HG02798 (cell line): ENCODE results near the gene PHF2.
A peak's percentile ranks its signal among the peaks of the same experiment; 100 is the strongest.

ENCODE experiments used
- ATAC-seq: cut with Tn5 transposase; IDR thresholded peaks from one replicate; pipeline ENCODE4 v1.9.1; 2021; ENCODE audit warnings: mild to moderate bottlenecking; ENCODE audit not compliant: unreplicated experiment, poor library complexity

The PHF2 gene

GRCh38 chr9:93567271-93567959 is 9.0 kb upstream of the PHF2 start:
- ATAC-seq, result no peak

GRCh38 chr9:93568169-93568568 is 8.2 kb upstream of the PHF2 start:
- no peak for ATAC-seq

- ATAC-seq, result no peak
Measured at GRCh38 chr9:93569621-93570174, 6.7 kb upstream of the PHF2 start.

- ATAC-seq, result no peak
Measured at GRCh38 chr9:93572221-93572620, 4.2 kb upstream of the PHF2 start.

- no peak for ATAC-seq
Measured at GRCh38 chr9:93572636-93573515, 3.5 kb upstream of the PHF2 start.

- ATAC-seq, result no peak
Measured at GRCh38 chr9:93573516-93573828, 2.9 kb upstream of the PHF2 start.

GRCh38 chr9:93574091-93574899 is 2.1 kb upstream of the PHF2 start:
- no peak for ATAC-seq

- no peak for ATAC-seq
Measured at GRCh38 chr9:93574900-93575795, 1.2 kb upstream of the PHF2 start.

GRCh38 chr9:93575796-93576257 is 557 bp upstream of the PHF2 start:
- ATAC-seq, result peak; percentile 43

- ATAC-seq, result peak; percentile 18
Measured at GRCh38 chr9:93577078-93577974, 942 bp downstream of the PHF2 start.

GRCh38 chr9:93577975-93578682 is 1.7 kb downstream of the PHF2 start:
- no peak for ATAC-seq

- ATAC-seq, result no peak
Measured at GRCh38 chr9:93578844-93579243, 2.5 kb downstream of the PHF2 start.

- no peak for ATAC-seq
Measured at GRCh38 chr9:93579711-93580516, 3.5 kb downstream of the PHF2 start.

- ATAC-seq, result no peak
Measured at GRCh38 chr9:93580654-93581380, 4.4 kb downstream of the PHF2 start.

- no peak for ATAC-seq
Measured at GRCh38 chr9:93582115-93582514, 5.7 kb downstream of the PHF2 start.

- ATAC-seq, result no peak
Measured at GRCh38 chr9:93582550-93582949, 6.2 kb downstream of the PHF2 start.

- no peak for ATAC-seq
Measured at GRCh38 chr9:93585259-93585658, 8.9 kb downstream of the PHF2 start.
